A673 (cell line): ENCODE data around the gene NCKAP5.

Experiments used
- EZH2 ChIP-seq: fragments of 200-600 bp; sonication (generic); IDR thresholded peaks from 2 replicates; pipeline ENCODE4 v1.6.1; 2017; ENCODE audit warnings: borderline replicate concordance, low read depth, mild to moderate bottlenecking, mixed read lengths, antibody characterized with exemption, low read length; ENCODE audit not compliant: poor library complexity, severe bottlenecking
- TF ChIP-seq, protein P1 (sequence below): fragments of 300-800, 200-600 bp; sonication (generic); conservative IDR thresholded peaks from 2 replicates; pipeline ENCODE4 v1.5.1; 2017; ENCODE audit warnings: low read depth, mild to moderate bottlenecking, antibody characterized with exemption, low read length, moderate library complexity, mixed read lengths

DNA sequence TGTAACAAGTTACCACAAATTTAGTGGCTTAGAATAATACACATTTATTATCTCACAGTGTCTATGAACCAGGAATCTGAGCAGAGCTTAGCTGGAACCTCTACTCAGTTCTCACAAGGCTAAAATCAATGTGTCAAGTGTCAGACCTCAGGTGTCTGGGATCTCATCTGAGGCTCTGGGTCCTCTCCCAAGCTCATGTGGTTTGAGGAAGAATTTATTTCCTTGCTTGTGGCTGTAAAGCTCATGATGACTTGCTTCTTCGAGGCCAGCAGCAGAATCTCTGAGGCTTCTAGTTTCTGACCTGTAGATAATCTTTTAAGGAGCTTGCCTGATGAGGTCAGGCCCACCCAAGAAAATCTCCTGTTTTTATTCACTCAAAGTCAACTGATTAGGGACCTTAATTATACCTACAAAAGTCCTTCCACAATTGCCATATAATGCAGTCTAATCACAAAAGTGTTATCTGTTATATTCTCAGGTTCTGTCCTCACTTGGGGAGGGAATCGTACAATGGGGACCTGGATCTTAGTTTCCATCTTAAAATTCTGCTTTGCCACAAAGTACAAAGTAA lies 14.3 kb downstream of the NCKAP5 start:
- TF ChIP-seq, protein P1, sequence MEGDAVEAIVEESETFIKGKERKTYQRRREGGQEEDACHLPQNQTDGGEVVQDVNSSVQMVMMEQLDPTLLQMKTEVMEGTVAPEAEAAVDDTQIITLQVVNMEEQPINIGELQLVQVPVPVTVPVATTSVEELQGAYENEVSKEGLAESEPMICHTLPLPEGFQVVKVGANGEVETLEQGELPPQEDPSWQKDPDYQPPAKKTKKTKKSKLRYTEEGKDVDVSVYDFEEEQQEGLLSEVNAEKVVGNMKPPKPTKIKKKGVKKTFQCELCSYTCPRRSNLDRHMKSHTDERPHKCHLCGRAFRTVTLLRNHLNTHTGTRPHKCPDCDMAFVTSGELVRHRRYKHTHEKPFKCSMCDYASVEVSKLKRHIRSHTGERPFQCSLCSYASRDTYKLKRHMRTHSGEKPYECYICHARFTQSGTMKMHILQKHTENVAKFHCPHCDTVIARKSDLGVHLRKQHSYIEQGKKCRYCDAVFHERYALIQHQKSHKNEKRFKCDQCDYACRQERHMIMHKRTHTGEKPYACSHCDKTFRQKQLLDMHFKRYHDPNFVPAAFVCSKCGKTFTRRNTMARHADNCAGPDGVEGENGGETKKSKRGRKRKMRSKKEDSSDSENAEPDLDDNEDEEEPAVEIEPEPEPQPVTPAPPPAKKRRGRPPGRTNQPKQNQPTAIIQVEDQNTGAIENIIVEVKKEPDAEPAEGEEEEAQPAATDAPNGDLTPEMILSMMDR = no peak
- TF ChIP-seq EZH2 = no peak
